M059J (cell line): ENCODE results near the gene DLG1. TPM values are rescaled to one million over a fixed set of nuclear protein-coding genes. Genes with fewer than 3 reads are reported as not detected.
"Not testable (repeated sequence)": the region's sequence is repeated elsewhere in the genome, so short reads cannot be mapped to it uniquely, and the experiment has no call there.

Source experiments
- DNase-seq: peaks from one replicate; pipeline ENCODE4 v3.0.0-alpha.2; 2012; ENCODE audit warnings: low read depth
- total RNA-seq: library from RNA; depleted of rRNA; stranded (reverse); fragments of >200 nt; shearing (Covaris generic); gene quantifications from 2 replicates; pipeline ENCODE4 v1.2.3, GENCODE V29; 2014

Gene DLG1
- total RNA-seq, 1 experiment from 2014 or later: 99.0 TPM

DNA sequence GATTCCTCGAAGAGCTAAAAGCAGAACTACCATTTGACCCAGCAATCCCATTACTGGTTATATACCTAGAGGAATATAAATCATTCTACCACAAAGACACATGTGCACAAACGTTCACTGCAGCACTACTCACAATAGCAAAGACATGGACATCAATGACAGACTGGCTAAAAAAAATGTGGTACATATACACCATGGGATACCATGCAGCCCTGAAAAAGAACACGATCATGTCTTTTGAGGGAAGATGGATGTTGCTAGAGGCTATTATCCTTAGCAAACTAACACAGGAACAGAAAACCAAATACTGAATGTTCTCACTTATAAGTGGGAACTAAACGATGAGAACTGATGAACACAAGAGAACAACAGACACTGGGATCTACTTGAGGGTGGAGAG is 86.7 kb downstream of the DLG1 start:
- not testable (repeated sequence) for DNase-seq

DNA sequence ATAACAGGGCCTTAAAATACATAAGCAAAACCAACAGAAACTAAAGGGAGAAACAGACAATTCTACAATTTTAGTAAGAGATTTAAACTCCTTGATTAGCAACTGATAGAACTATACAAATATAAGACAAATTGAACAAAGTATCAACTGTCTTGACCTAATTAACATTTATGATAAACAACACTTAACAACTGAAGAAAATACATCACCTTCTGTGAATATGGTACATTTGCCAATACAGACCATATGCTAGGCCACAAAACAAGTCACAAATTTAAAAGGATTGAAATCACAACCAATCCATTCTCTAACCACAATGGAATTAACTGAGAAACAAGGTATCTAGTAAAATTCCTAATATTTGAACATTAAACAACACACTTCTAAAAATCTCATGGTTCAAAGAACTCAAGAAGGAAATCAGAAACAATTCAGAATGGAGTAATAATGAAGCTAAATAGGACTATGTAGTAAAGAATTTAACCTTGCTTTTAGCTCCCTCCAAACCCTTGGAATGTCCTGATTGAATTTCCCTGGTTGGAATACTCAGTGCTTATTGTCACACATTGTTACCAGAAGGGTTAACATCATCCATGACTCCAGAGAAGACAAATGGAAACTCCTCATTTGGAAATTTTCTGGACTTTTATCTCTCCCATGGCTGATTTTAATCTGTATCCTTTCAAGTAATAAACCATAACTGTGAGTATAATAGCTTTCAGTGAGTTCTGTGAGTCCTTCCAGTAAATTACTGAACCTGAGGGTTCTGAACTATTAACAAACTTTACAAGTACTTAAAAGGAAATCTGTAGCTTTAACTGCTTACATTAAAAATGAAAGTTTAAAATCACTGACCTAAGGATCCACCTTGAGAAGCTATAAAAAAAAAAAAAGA is 88.8 kb downstream of the DLG1 start:
- no peak for DNase-seq

DNA sequence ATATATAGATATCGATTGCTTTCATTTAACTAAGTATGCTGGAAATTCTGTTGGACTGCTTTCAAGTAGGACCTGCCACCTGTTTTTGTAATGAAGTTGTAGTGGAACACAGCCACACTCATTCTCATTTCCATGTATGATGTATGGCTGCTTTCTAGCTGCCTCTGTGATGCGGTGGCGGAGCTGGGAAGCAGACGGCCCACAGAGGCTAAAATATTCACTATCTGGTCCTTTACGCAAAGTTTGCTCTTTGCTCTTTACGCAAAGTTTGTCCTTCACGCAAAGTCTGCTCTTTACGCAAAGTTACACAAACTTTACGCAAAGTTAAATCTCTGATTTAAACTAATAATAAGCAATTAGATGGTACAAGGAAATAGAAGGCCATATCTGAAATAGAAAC is 91.5 kb downstream of the DLG1 start:
- no peak for DNase-seq

DNA sequence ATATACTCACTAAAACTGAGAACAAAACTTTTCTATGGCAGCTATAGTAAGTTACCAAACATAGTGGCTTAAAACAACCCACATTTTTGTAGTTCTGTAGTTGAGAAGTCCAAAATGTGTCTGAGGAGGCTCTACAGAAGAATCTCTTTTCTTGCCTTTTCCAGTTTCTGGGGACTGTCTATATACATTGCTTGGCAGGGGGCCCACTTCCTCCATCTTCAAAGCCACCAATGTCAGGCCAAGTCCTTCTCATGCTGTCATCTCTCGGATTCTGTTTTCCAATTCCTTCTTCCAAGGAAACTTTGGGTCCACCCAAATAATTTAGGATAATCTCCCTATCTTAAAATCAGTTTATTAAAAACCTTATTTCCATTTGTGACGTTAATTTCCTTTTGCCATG is 92.7 kb downstream of the DLG1 start:
- DNase-seq: no peak

DNA sequence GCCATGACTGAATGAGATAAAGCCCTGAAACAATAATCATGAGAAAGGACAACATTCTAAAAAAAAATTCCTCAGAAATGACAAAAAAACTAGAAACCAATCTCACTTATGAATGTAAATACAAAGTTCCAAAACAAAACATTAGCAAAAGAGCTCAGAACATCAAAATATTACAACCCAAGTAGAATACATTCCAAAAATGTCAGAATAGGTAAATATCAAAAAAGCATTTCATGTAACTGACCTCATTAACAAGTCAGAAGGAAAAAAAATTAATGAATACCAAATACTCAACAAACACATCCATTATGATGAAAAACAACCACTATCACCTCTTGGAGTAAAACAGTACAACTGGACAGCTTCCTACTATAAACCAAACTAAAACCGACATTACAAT is 93.1 kb downstream of the DLG1 start:
- DNase-seq: no peak

DNA sequence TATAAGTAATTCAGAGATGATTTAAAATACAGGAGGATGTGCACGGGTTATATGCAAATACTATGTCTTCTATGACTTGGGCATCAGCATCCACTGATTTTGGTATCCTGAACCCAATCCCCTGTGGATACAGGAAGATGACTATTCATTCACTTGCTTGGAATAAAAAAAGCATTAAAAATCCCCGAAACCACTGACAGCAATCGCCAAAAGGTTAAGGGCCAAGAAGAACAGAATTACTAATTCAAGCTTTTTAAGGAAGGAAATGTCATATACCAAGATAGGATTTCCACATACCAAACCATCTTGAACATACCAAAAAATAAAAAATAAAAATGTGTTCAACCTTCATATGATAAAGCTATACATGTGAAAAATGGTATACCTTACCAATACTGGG is 93.7 kb downstream of the DLG1 start:
- DNase-seq: no peak

DNA sequence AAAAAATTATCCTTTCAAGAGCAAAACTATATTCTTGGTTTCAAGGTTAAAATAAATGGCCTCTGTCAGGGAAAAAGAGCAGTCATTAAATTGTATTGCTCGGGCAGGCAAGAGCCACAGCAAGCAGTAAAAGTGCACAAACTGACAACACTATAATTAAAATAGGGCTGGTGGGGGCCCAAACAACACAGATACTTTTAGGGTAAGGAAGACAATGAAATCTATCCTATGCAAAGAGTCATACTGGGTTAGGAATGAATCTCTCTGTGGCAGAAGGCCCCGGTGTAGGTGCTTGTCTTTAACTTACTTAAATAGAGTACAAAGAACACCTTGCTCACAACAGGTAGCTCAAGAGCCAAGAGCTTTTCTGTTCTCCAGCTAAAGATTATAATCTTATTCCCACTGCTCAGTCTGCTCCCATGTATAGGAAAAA is 94.7 kb downstream of the DLG1 start:
- DNase-seq: no peak

DNA sequence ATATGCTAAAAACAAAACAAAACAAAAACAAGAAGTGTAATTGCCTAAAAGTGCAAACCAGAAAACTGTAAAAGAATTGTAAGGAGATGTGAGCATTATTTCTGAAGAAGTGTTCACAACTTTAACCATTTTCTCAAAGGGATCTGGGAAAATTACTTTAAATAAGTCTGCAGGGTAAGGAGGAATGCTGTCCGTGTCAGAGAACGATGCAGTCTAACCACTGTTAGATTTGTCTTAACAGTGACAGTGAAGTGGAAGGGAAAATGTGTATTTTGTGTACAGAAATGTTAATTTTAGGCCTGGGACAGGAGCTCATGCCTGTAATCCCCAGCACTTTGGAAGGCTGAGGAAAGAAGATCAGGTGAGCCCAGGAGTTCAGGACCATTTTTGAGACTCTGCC is 95.7 kb downstream of the DLG1 start:
- DNase-seq: no peak

DNA sequence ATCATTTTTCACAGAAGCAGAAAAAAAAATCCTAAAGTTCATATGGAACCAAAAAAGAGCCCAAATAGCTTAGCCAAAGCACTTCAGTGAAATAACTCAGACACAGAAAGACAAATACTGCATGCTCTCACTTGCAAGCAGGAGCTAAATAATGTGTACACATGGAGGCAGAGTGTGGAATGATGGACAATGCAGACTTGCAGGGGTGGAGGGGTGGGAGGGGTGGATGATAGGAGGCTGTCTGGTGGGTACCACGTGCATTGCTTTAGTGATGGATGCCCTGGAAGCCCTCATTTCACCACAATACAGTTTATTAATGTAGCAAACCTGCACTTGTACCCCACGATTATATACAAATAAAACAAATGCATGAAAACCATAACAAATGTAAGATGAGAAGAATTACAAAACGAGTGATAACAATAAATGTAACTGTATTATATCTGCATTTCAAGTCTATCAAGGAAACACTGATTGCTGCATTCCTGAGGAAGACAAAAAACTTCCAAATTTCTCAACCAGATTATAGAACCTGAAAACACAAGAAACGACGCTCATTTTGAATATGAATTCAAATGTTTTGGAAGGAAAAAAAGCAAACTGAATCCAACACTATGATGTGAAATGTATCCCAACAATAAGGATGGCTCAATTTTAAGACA is 96.5 kb downstream of the DLG1 start:
- no peak for DNase-seq

DNA sequence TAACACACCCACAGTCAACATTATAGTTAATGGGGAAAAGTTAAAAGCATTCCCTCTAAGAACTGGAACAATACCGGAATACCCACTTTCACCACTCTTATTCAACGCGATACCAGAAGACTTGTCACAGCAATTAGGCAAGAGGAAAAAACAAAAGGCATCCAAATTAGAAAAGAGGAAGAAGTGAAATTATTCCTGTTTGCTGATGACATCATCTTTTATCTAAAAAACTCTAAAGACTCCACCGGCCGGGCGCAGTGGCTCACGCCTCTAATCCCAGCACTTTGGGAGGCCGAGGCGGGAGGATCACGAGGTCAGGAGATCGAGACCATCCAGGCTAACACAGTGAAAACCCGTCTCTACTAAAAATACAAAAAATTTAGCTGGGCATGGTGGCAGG is 97.6 kb downstream of the DLG1 start:
- not testable (repeated sequence) for DNase-seq

DNA sequence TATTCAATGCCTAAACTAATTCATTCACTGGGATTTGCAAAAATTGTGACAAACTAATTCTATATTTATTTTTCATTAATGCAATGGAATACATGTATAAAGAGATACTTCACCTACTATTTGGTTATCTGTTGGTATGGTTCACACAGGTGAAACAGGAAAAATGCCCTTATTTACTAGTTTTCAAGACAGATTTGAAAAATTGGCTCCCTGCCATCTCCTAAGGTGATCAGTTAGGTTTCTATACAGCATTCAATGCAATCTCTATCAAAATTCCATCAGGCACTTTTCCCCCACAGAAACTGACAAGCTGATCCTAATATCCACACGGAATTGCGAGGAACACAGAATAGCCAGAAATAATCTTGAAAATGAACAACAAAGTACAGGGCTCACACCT is 101.1 kb downstream of the DLG1 start:
- no peak for DNase-seq

DNA sequence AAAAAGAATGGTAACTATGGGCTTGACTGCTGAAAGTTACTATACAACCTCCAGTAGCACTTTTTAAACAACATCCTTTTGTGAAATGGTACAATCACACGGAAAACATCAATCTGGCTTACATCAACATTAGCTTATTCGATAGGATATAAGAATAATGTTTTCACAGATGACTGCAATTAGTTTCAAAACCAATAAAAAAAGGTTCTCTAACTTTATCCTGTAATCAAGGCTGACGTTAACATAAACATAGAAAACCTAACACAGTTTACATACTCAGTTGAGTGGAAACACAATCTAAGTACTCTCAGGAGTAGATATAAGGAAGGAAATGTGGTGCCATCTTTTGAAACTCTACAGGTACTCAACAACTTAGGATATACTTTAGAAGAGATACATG is 102.2 kb downstream of the DLG1 start:
- DNase-seq: no peak

DNA sequence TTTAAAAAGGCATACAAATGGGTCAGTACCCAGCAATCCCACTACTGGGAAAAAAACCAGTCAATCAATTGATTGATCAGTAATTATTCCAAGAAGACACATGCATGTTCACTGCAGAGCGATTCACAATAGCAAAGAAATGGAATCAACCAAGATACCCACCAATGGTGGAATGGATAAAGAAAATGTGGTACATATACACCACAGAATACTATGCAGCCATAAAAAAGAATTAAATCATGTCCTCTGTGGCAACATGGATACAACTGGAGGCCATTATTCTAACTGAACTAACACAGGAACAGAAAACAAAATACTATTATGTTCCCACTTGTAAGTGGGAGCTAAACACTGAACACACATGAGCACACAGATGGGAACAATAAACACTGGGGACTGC is 103.1 kb downstream of the DLG1 start:
- no peak for DNase-seq

DNA sequence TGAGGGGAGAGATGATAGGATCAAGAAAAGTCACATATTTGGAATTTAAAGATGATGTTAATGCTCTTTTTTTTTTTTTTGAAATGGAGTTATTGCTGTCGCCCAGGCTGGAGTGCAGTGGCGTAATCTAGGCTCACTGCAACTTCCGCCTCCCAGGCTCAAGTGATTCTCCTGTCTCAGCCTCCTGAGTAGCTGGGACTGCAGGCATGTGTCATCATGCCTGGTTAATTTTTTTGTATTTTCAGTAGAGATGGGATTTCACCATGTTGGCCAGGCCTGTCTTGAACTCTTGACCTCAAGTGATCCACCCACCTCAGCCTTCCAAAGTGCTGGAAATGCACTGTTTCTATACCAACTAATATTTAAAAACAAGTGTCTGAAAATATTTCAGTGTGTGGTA is 104.7 kb downstream of the DLG1 start:
- not testable (repeated sequence) for DNase-seq

DNA sequence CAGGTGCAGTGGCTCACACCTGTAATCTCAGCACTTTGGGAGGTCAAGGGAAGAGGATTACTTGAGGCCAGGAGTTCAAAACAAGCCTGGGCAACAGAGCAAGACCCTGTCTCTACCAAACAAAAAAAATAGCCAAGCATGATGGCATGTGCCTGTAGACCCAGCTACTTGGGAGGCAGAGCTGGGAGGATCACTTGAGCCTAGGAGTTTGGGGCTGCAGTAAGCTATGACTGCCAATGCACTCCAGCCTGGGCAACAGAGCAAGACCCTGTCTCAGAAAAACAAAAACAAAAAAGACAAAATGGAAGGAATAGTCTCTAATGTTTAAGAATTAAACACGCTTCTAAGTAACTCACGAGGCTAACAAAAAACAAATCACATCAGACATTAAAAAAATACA is 106.5 kb downstream of the DLG1 start:
- no peak for DNase-seq

DNA sequence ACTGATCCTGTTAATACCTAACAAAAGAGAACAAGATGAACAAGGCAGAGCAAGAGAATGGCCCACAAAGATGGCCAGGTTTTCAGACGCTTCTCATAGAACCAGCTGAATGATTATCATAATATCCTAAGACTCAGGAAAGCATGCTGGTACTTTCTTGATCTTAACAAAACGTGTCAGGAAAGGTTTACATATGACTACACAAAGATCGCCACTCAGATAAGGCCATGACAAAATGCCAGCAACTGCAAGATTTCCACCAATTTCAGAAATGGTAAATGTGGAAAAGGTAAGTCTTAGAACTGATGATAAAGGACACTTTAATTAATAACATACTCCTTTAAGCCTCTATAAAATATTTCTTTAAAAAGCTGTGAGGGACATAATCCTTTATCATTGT is 108.8 kb downstream of the DLG1 start:
- peak; percentile 44 for DNase-seq

DNA sequence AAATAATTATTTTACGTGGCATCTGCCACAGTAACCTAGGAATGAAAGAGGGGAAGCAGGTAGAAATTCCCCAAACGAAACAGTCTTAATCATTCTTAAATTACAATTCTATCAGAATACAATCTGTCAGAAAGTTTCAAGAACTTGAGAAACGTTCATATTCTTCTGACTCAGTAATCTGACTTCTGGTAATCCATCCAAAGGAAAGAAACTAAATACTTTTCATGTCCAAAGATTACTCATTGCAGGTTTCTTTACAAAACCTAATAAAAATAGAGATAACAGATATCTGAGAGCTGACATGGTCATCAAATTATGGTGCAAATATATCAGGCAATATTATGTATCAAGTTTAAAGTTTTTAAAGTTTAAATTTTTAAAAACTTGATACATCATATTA is 109.4 kb downstream of the DLG1 start:
- no peak for DNase-seq

DNA sequence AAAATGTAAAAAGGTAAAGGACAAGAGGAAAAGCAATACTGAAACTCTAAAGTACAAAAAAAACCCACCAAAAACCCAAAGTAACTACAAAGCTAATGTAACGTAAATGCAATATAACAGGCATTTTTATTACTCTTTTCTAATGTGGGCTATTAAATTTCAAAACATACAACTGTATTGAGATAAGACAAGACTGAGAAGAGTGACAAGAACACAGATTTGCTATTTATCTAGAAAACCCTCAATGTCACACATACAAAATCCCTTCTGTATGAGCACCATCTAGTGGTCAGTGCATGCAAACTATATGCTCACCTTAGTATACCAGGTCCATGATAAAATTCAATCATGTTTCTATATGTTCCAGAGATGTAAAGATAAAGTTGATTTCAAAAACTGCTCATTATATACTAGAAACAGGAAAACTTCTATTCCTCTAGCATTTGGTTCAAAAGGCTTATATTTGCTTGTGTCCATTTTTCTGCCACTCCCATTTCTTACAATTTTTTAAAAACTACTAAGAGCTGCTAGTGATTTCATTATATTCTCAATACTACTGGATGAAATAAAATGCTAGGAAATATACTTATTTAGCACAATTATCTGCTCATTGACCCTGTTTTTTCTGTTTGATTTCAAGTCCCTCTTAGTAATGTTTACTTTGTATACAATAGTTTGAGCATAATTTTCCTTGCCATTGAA is 111.4 kb downstream of the DLG1 start:
- DNase-seq: peak; percentile 70

DNA sequence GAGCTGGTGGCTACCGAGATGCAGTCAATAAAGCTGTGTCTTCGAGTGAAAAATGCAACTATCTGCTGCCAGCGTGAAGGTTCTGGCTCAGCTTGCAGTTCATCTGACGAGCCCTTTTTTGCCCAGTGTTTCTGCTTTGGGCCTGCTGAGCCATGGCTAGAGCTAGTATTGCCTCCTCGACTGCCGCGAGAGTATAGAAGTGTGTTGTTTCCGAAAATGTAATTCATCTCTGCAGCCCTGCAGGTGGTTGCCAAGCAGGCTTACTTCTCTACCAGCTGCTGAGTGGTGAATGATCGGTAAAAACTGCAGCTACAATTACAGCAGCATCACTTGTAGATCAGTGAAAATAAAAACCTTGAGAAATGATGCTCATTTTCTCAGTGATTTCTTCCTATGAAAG is 114.8 kb downstream of the DLG1 start:
- no peak for DNase-seq

DNA sequence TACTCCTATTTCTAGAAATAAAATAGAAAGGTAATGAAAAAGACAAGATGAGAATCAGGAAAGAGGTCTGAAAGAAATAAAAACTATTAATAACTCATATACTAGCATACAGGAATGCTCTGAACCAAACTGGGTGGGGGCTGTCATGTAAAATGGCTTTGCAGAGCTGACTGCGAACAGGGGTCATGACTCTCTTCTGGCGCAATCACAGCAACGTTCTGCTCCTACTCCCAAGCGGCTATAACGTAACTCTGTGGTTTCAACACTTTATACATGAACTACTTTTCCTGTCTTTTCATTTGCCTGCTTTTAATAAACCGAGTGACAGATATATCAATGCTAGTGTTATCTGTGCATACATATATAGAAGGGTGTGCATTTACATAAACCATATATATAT is 116.7 kb downstream of the DLG1 start:
- no peak for DNase-seq

DNA sequence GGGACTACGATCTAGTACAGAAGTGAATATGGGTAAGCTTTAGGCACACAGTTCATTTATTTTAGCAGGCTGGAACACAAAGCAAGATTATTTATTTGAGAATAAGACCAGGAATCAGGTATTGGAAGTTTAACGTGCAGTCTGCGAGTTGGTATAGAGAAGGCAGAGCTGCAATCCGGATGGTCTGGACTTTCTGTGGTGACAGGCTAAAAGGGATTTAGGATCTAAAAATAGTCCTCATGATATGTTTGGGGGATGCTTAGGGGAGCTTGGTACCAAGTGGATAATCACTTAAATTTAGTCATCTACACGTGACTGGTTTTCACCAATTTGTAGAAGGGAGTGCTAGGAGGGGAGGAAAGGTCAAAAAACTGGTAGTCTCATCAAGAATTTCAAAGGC is 119.4 kb downstream of the DLG1 start:
- DNase-seq: no peak

DNA sequence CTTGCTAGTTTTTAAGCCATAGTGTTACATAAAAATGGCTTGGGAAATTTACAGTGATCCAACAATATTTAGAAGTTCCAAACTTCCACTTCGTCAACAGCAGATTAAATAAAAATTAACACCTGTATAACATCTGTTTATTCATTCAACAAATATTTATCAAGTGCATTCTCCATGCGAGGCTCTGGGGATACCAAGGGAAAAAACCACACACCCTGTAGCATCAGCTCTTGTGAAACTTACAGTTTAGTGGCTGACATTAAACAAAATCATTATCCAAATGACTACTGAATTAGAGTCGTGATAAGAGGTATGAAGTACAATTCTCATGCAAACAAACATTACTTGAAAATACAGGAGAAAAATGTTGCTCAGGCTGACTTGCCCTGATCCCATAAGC is 122.9 kb downstream of the DLG1 start:
- no peak for DNase-seq

DNA sequence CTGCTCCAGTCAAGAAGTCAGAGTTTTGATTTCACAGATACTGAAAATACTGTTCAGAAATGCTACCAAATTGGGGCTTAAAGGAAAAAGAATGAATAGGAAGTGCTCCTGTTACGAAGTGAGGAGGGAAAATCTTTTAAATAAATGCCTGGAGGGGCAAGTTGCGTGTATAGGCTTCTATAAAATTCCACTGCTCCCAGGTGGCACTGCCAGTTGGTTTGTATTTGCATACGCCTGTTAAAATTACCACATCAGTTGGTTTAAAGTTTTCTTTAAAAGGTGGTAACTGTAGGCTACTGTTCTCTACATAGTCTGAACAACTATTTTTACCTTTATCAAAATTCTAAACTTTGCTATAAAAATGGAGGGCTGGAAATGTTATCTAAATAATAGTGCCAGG is 123.5 kb downstream of the DLG1 start:
- DNase-seq: no peak
